Medulla oblongata (tissue), 1 donor: Measurements from ENCODE around the gene TSHZ2.
"Not testable (repeated sequence)": the region's sequence is repeated elsewhere in the genome, so short reads cannot be mapped to it uniquely, and the experiment has no call there.

Experiments
- DNase-seq: peaks from one replicate; pipeline ENCODE4 v3.0.0-alpha.2; 2015; ENCODE audit errors: extremely low spot score

Gene TSHZ2

DNA sequence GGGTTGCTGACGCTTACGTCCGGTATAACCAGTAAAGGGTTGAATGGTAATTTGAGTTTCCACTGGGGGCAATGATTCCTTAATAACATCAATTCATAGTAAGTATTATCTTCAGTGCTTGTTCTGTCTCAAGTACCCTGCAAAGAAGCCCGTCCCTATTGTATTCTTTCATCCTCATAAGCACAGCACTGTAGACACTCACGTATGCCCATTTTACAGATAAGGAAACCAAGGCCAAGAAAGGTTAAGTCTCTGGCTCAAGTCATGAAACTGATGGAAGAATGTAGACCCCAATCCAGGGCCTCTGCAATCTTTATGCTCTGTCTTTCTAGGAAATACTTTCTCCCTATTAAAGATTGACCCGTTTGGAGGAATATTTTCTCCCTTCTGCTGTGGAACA, 370.3 kb downstream of the TSHZ2 start:
- DNase-seq: no peak

DNA sequence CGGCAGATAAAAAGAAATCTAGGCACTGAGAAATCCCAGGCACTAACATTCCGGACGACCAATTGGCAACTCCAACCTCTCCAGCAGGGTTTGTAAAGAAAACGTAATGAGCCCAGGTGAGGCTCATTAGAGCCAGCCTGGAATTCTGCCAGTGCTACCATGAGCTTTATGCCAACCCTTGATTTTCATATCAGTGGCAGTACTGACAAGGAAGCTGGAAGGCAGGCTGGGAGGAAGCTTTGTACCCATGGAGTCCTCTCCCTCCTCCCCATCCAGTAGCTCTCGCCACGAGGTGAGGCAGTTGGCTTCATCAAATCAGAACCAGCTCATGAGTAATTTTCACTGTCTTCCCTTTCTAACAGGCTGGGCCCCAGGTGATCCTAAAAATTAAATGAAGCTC, 371.3 kb downstream of the TSHZ2 start:
- no peak for DNase-seq

DNA sequence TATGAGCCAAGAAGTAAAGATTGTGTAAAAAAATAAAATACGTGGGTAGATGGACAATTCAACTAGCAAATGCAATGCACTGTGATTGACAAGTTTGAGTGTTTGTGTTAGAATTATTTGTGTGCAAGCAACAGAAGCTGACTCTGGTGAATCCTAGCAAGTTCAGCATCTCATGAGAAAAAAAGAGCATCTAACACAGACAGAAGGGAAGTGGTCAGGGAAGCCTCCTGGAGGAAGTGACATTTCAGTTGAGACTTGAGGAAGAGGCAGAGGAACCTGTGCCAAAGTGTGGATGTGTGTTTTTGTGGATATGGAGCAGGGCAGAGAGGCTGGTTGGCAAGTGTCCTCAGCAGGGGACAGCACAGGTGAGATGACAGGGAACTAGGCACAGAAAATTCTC, 372.7 kb downstream of the TSHZ2 start:
- DNase-seq: no peak

DNA sequence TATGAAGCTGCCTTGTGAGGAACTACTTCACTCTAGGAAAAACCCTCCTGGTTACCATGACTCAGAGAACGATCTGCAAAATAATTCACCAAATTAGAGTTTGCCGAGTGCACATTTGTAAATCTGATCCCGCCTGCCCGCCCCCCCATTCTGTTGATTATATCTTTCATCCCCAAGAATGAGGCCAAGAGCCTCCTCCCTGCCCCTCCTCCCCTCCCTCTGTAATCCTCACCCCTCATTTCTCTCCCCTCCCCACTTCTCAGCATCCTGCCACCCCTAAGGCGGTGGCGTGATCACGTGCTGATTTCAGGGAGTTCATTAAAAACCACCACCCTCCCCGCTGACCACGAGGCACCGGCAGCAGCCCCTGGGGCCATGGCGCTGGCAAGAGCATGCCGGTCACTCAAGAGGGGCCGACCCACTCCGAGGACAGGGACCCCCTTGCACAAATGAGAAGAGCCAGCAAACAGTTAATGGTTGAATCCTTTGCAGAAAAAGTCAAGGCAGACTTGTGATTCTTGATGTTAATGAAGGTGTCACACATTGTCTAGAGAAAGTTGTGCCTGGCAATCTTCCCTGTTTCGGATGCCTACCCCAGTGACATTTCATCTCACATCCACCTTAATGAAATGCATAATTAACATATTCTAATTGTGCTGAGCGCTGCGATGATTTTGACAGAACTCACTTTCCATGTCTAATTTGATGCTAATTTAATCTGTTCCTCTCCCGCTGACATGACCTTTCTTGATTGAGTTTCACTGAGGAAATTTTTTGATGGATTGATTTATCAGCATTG, 373.6 kb downstream of the TSHZ2 start:
- no peak for DNase-seq

DNA sequence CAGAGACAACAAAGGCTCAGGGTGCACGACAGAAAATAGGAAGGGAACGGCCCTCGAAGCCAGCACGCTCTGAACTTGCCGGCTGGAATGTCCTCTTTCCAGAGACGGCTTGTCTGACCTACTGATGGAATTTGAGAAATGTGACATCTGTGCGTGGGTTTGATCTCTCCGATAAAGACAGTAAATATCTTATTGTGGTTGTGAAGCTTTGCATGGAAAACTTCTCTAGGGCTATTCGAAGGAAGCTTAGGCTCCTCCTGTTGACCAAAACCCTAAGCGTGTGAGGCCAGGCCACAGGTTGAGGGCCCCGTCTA, 374.1 kb downstream of the TSHZ2 start:
- DNase-seq: no peak

DNA sequence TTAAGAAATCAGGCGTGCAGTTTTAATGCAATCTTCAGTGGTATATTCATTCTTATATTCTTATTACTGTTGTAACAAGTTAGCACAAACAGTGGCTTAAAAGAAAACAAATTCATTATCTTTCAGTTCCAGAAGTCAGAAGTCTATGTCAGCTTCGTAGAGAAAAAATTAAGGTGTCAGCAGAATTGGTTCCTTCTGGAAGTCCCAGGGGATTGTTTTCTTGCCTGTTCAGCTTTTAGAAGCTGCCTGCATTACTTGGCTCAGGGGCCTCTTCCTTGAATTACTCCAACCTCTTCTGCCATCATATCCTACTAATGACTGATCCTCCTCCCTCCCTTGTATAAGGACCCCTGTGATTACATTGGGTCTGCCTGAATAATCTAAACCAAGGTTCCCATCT, 377.6 kb downstream of the TSHZ2 start:
- DNase-seq: no peak

DNA sequence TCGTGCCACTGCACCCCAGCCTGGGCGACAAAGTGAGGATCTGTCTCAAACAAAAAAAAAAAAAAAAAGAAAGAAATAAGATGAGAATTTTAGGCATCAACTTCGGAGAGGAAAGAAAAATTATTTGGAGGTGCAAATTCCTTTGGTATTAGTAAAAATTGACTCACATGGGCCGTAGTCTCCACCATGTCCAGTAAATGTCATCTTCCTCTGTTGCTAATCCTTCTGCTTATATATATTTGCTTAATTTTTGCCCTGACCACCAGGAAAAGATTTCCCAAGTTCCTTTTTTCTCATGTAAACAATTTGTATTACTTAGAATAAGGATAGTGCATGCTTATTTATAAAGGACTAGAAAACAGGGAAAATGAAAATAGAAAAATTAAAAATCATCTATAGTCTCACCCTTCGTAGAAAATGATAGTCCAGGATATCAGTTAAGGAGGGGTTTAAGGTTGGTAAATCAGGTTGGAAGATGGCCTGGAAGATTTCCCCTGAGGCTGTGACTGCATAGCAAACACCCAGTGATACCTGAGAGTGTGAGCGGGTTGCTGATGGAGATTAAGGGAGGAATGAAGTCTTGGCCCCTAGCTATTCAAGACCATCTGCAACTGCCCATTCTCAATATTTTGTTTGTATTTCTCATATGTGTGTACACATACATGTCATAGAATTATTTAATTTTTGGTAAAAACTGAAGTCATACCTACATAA, 380.7 kb downstream of the TSHZ2 start:
- no peak for DNase-seq

DNA sequence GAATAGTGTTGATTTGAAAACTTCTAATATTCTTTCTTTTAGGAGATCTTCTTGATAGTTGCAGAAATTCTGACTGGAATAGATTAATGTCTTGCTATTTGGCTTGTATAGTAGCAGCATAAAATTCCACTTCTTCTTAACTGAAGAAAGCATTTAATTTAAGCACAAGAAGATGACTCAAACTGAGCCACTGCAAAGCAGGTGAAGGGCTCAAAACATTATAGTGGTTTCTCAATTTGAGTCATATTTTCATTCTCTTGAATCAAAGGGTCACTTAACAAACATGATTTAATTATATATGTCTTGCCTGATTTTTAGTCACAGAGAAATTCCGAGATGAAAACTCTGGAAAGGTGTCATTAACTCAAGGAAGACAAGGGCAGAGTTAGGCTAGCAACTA, 382.2 kb downstream of the TSHZ2 start:
- no peak for DNase-seq

DNA sequence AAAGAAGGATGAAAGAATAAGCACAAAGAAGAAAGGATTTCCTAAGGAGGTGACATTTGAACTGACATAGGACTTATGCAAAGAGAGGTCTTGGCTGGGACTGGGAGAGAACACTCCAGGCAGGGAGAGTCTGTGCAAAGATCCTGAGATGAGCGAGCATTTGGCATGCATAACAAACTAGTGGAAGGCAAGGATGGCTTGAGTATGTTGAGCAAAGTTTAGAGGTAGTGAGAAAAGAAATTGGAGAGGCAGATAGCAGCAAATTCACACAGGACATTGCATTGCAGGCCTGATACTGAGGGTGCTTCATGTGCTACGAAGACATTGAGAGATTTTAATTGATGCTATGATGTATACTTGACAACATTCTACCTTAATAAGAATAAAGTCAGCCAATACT, 383.6 kb downstream of the TSHZ2 start:
- DNase-seq: no peak

DNA sequence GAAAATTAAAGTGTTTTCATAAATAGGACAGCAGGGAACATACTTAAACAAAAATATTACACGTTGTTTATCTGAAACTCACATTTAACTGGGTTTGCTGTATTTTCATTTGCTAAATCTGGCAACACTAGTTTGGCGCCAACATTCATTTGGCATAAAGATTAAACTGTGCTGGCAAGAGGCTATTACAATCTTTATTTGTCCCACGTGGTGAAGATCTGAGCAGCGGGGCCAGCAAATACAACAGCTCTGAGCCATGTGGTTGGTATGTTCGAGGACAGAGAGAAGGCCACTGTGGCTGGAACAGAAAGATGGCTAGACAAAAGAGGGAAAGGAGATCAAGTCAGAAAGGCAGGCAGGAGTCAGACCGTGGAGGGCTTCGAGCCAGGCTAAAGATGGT, 387.3 kb downstream of the TSHZ2 start:
- DNase-seq: no peak

DNA sequence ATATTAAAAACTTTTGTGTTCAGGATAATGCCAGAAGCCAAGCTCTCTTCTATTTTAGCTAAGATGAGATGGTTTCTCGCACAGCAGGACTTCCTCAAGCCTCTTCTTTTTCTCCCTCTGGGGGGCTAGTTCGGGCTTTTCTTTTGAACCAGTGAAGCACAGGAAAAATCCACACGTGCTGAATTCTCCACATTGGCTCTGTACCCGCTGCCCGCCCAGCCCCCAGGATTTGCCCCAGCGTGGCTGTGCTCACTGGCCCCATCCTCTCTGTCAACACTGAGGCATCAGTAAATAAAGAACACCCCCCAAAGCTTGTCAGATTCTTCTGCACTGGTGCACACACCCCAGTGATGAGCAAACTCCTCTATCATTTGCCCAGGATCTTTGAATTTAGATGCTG, 388.7 kb downstream of the TSHZ2 start:
- no peak for DNase-seq

DNA sequence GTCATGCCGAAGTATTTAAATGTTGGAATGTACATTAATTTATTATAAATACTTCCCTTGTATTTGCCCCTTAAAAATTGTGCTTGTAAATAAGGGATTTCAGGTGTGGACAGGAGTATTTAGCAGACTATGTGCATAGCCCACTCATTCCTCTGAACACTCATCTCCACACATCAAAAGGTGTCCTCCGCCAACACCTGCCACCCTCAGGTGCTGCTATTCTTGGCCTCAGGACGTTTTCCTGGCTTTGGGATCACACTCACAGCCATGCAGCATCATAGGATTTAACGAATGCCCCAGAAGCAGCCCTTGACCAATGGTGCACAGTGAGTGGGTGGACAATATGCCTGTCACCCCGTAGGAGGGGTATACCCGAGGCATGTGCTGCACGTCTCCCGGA, 390.6 kb downstream of the TSHZ2 start:
- DNase-seq: no peak

DNA sequence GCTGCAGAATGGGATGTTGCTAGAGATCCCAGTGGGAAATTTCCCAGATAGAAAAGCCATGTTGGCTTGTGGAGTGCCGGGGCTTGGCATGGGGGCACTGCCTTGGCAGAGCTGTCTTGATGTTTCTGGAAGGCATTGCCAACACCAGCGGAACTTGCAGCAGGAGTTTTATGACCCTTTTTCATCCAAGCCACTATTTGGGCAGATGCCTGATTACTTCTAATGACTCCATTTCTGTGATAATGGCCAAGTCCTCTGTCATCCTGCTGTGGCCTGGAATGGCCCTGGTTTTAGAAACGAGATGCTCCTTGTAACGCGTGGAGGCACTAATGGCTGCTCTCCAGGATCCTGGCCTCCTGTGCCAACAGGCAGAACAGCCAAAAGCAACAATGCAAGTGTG, 392.5 kb downstream of the TSHZ2 start:
- peak; percentile 66 for DNase-seq

DNA sequence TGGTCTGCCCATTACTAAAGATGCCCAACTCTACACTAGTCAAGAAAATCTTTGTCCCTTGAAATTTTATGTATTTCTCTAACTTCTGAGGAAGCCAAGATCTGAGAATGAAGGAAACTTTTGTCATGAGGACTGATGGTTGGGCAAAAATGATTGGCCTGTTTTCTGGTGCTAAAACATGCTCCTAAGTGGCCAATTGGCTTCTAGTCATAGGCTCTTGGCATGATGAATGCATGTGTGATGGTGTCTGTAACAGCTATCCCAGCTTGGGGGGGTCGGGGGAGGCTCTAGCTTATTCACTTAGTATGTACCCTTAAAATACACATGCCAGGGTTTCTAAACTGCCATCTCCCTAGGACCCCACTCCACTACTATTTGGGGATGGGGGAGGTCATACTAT, 392.9 kb downstream of the TSHZ2 start:
- no peak for DNase-seq

DNA sequence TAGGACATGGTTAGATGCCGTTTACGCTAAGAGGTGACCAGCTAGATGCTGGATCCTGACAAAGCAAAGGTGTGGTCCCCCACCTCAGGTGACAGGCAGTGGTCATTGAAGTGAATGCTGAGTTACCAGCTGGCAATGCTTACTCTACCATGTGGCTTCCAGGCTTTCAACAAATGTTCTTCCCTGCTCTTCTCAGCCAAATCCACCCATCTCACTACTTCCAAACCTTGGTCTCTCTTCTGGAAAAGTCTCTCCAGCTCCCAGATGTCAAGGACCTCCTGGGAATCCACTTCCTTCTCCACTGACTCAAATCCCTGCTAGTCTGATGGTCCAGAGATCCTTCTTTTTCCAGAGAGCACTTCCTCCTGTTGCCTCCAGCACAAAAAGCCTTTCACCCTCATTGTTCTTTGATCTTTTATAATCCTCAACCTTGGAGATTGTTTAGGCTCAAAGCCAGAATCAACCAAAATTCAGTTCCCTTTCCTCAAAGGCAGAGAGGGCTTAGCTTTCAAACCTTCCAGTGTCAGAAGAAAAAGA, 393.4 kb downstream of the TSHZ2 start:
- no peak for DNase-seq

DNA sequence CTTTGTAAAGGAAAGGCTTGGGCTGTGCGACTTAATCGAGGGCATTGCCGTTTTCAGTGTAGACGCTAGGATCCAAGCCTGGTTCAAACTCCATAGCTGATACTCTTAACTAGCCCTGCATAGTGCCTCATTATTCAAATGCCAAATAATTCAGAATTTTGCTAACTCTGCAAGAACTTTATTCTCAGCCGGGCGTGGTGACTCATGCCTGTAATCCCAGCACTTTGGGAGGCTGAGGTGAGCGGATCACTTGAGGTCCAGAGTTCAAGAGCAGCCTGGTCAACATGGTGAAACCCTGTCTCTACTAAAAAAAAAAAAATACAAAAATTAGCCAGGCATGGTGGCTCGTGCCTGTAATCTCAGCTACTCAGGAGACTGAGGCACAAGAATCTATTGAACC, 394.8 kb downstream of the TSHZ2 start:
- DNase-seq: not testable (repeated sequence)

DNA sequence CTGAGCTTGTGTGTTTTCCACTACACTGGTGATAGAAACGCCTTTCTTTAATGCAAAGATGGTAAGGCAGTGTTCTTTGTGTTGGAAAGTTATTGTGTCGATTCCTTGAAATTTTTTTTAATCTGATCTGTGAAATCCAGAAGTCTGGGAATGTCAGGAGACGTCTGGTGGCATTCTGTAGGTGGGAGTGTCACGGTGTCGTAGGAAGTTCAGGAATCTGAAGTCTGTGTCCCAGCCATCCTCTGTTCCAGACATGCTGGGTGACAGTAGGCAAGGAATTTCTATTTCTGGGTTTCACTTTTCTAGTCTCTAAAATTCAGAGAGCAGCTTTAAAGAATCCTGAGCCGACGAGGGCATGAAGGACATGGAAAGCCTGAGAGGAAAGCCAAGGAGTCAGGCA, 397.7 kb downstream of the TSHZ2 start:
- no peak for DNase-seq

DNA sequence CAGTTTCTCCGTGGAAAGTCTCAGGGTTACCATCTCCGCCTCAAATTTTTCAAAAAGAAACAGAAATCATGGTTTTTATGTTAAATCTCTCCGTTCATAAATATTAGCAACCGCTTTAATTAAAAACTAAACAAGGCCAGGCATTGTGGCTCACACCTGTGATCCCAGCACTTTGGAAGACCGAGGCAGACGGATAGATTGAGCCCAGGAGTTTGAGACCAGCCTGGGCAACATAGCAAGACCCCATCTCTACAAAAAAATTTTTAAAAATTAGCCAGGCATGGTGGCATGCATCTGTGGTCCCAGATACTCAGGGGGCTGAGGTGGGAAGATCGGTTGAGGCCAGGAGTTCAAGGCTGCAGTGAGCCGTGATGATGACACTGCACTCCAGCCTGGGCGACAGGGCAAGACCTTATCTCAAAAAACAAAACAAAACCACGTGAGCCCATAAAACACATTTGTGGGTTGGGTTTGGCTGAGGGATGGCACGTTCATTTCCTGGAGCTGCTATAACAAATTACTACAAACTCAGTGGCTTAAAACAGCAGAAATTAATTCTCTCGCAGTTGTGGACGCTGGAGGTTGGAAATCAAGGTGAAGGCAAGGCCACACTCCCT, 398.3 kb downstream of the TSHZ2 start:
- DNase-seq: no peak

DNA sequence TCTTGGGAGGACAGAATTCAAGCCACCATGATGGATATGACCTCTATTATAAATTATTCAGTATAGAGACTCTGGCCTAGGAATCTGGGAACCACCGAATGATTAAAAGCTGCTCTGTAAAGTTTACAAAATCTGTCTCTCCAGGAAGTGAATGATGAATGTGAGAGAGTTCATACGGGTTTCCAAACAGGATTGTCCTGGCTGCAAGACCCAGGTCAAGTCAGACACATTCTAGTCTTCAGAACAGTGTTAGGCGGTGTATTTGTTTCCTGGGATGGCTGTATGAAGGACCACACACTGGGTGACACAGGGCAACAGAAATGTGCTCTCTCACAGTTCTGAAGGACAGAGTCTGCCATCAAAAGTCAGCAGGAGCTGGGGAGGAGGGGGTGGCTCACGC, 399.1 kb downstream of the TSHZ2 start:
- no peak for DNase-seq

DNA sequence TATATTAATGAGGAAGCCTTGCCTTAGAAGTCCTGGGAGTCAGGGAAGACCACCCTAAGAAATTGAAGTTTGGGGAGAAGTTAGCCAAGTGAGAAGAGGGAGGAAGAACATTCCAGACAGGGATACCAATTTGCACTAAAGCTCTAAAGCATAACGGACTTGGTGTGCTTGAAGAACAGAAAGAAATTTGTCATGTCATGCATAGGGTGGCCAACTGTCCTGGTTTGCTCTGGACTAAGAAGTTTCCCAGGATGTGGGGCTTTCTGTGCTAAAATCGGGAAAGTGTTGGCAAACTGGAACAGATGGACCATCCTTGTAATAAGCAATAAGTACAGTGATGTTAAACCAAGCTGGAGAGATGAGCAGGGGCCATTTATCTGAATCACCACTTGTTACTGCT, 403.9 kb downstream of the TSHZ2 start:
- no peak for DNase-seq

DNA sequence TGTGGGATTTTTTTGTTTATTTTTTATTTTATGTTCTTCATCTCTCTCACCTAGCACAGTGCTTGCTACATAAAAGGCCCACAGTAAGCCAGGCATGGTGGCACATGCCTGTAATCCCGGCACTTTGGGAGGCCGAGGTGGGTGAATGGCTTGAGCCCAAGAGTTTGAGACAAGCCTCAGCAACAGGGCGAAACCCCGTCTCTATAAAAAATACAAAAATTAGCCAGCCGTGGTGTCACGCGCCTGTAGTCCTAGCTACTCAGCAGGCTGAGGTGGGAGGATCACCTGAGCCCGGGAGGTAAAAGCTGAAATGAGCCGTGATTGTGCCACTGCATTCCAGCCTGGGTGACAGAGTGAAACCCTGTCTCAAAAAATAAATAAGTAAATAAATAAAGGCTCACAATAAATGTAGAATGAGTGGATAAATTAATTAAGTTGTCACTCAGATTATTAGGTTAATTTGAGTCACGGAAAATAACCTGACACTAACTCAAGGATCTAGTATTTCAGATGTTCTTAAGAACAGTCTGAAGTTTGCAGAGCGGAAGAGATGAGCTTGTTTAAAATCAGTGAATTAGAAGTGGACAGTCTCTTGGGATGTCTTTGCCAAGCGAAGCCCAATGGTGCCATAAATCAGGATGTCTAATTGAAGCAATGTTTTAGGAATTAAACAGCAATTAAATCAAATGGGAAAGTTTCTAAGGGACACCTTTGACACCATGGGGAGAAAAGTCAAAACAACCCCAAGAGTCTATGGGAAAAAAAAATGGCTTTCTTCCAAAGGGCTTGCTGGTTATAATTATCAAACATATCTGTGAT, 407.1 kb downstream of the TSHZ2 start:
- no peak for DNase-seq

DNA sequence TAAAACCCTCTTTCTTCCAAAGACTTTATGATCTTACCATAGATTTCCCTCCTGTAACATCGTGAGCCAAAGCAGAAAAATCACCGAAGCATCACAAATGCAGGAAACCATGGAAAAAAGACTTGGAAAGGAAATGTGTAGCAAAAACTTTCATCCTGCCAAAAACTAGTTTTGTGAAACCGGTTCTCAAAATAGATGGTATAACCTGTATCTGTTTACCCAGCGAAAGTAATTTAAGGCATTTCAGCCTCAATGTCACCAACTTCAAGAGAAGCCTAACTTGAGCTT, 407.6 kb downstream of the TSHZ2 start:
- DNase-seq: no peak
